OCI-LY1 (cell line): ENCODE measurements around the gene MPPED1.

Experiments used
- H2AFZ ChIP-seq: fragments of 200-600 bp; sonication (generic), shearing (Covaris generic); 2 replicates; pipeline ENCODE4 v1.6.0; 2014; ENCODE audit warnings: antibody characterized with exemption, mild to moderate bottlenecking, low read length
- H3F3A ChIP-seq: fragments of 200-600 bp; sonication (generic), shearing (Covaris generic); 2 replicates; pipeline ENCODE4 v1.6.0; 2014; ENCODE audit warnings: mild to moderate bottlenecking, antibody characterized with exemption, low read length, moderate library complexity; ENCODE audit not compliant: insufficient read depth
- H3K27ac ChIP-seq: fragments of 200-600 bp; sonication (generic); 2 replicates; pipeline ENCODE4 v1.5.1; 2014; ENCODE audit warnings: low read length, mixed run types, mild to moderate bottlenecking, low read depth; ENCODE audit not compliant: poor library complexity, severe bottlenecking
- H3K27me3 ChIP-seq: fragments of 200-600 bp; sonication (generic); 2 replicates; pipeline ENCODE4 v1.6.0; 2014; ENCODE audit warnings: antibody characterized with exemption, mild to moderate bottlenecking, low read length, moderate library complexity; ENCODE audit not compliant: insufficient read depth
- H3K36me3 ChIP-seq: fragments of 200-600 bp; sonication (generic); 2 replicates; pipeline ENCODE4 v1.6.1; 2014; ENCODE audit warnings: mild to moderate bottlenecking, antibody characterized with exemption, low read length, moderate library complexity, mixed read lengths; ENCODE audit not compliant: insufficient read depth
- H3K4me1 ChIP-seq: fragments of 200-600 bp; sonication (generic); 2 replicates; pipeline ENCODE4 v1.5.1; 2014; ENCODE audit warnings: mild to moderate bottlenecking, low read length, moderate library complexity; ENCODE audit not compliant: insufficient read depth, severe bottlenecking
- H3K4me2 ChIP-seq: fragments of 200-600 bp; sonication (generic), shearing (Covaris generic); 2 replicates; pipeline ENCODE4 v1.6.1; 2014; ENCODE audit warnings: low read length
- H3K4me3 ChIP-seq: fragments of 200-600 bp; sonication (generic); 2 replicates; pipeline ENCODE4 v1.5.1; 2014; ENCODE audit warnings: low read length, low read depth, mild to moderate bottlenecking, mixed read lengths; ENCODE audit not compliant: poor library complexity, severe bottlenecking
- H3K79me2 ChIP-seq: fragments of 200-600 bp; shearing (Covaris generic); 2 replicates; pipeline ENCODE4 v1.6.1; 2016; ENCODE audit warnings: mixed run types, low read length, mixed read lengths; ENCODE audit not compliant: insufficient read depth
- H3K9ac ChIP-seq: fragments of 200-600 bp; sonication (generic), shearing (Covaris generic); 2 replicates; pipeline ENCODE4 v1.6.1; 2014; ENCODE audit warnings: mild to moderate bottlenecking, low read length, mixed read lengths
- H3K9me2 ChIP-seq: fragments of 200-600 bp; sonication (generic), shearing (Covaris generic); 2 replicates; pipeline ENCODE4 v1.6.1; 2014; ENCODE audit warnings: low read depth, mild to moderate bottlenecking, low read length, mixed read lengths
- H3K9me3 ChIP-seq: fragments of 200-600 bp; shearing (Covaris generic); 2 replicates; pipeline ENCODE4 v1.6.1; 2014; ENCODE audit warnings: low read length, mixed read lengths
- H4K20me1 ChIP-seq: fragments of 200-600 bp; sonication (generic), shearing (Covaris generic); 2 replicates; pipeline ENCODE4 v1.6.0; 2016; ENCODE audit warnings: mild to moderate bottlenecking, low read length; ENCODE audit not compliant: insufficient read depth
- EZH2 ChIP-seq: fragments of 200-600 bp; sonication (generic), shearing (Covaris generic); IDR thresholded peaks from 2 replicates; pipeline ENCODE4 v1.8.0; 2017; ENCODE audit warnings: borderline replicate concordance, mixed run types, mild to moderate bottlenecking, antibody characterized with exemption, low read length, moderate library complexity, mixed read lengths
- TF ChIP-seq, protein P1 (sequence below): fragments of 200-600 bp; sonication (generic), shearing (Covaris generic); IDR thresholded peaks from 2 replicates; pipeline ENCODE4 v1.5.1; 2017; ENCODE audit warnings: mild to moderate bottlenecking, antibody characterized with exemption, low read length, moderate library complexity, mixed read lengths

The MPPED1 gene

DNA sequence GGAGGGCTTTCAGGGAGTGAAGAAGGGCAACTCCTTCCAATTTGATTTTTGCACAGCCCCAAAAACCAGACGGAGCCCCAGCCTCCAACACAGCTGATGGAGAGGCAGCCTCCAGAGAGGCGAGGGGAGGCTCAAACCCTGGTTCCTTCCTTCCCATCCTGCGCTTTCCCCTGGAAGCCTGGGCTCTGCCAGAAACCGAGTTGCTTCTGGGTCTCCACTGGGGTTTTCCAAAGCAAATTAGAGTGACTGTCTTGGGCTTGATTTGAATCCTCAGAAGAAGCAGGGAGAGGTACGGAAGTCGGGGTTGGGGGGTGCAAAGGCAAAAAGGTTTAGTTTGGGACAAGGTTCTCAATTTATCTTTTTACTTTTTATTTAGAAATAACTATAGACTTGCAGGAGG is 129.2 kb downstream of the MPPED1 start:
- Histone ChIP-seq H3K4me3 (no peak overlapping the region), H4K20me1 (no peaks in the 10 kb centered on the region), H3K9me2 (no peaks in the 10 kb centered on the region), H3K4me1 (no peaks in the 10 kb centered on the region), H3K4me2 (no peak overlapping the region), H3K79me2 (no peaks in the 10 kb centered on the region), H3K9ac (no peak overlapping the region), H3K27ac (no peak overlapping the region), H3K36me3 (no peaks in the 10 kb centered on the region), H3F3A (no peaks in the 10 kb centered on the region), H2AFZ (no peak overlapping the region), H3K27me3 (no peaks in the 10 kb centered on the region), H3K9me3 (no peaks in the 10 kb centered on the region)
- TF ChIP-seq, protein P1, sequence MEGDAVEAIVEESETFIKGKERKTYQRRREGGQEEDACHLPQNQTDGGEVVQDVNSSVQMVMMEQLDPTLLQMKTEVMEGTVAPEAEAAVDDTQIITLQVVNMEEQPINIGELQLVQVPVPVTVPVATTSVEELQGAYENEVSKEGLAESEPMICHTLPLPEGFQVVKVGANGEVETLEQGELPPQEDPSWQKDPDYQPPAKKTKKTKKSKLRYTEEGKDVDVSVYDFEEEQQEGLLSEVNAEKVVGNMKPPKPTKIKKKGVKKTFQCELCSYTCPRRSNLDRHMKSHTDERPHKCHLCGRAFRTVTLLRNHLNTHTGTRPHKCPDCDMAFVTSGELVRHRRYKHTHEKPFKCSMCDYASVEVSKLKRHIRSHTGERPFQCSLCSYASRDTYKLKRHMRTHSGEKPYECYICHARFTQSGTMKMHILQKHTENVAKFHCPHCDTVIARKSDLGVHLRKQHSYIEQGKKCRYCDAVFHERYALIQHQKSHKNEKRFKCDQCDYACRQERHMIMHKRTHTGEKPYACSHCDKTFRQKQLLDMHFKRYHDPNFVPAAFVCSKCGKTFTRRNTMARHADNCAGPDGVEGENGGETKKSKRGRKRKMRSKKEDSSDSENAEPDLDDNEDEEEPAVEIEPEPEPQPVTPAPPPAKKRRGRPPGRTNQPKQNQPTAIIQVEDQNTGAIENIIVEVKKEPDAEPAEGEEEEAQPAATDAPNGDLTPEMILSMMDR: no peak
- no peak for TF ChIP-seq EZH2

DNA sequence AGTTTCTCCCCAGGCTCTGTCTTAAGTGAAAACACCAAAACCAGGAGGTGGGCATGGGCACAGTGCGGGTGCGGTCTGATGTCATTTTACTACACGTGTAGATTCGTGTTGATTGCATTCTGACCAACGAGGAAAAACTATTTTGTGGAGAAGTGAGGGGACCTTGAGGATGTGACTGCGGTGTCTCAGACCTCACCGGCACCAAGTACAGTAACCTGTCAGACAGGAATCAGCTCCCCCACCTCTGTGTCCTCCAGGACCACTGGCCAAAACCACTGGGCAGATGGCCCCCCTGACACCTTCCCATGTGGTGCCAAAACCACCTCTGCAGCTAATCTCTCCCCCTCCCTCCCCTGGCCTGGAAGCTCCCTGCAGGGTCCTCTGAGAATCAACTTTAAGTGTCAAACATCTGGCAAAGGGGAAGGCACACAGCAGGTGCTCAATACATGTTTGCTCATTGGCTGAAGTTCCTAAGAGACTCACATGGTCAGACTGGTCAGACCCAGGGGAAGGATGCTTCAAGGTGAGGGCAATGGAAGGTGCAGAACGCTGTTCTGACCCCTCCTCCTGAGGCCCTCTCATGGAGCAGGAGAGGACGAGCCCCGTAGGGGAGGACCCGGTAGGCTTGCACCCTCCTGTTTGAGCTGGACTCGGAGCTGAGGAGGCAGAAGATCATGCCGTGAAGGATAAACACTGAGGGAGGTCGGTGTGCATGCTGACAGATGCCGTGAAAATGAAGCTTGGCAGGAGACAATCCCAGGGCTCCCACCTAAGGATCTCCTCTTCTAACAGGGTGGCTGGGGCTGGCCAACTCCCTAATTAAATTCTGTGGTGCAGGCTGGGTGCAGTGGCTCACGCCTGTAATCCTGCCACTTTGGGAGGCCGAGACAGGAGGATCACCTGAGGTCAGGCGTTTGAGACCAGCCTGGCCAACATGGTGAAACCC is 129.9 kb downstream of the MPPED1 start:
- TF ChIP-seq, protein P1: no peak
- no peak for TF ChIP-seq EZH2
- H3K9me2 ChIP-seq: no peaks in the 10 kb centered on the region
- H3K9me3 ChIP-seq: no peaks in the 10 kb centered on the region
- no peaks in the 10 kb centered on the region for H3K79me2 ChIP-seq
- H3K4me2 ChIP-seq: no peak overlapping the region
- H4K20me1 ChIP-seq: no peaks in the 10 kb centered on the region
- no peak overlapping the region for H3K9ac ChIP-seq
- H3K36me3 ChIP-seq: no peaks in the 10 kb centered on the region
- H3F3A ChIP-seq: no peaks in the 10 kb centered on the region
- no peak overlapping the region for H3K4me3 ChIP-seq
- H3K4me1 ChIP-seq: no peaks in the 10 kb centered on the region
- H2AFZ ChIP-seq: no peak overlapping the region
- no peak overlapping the region for H3K27ac ChIP-seq
- no peaks in the 10 kb centered on the region for H3K27me3 ChIP-seq

DNA sequence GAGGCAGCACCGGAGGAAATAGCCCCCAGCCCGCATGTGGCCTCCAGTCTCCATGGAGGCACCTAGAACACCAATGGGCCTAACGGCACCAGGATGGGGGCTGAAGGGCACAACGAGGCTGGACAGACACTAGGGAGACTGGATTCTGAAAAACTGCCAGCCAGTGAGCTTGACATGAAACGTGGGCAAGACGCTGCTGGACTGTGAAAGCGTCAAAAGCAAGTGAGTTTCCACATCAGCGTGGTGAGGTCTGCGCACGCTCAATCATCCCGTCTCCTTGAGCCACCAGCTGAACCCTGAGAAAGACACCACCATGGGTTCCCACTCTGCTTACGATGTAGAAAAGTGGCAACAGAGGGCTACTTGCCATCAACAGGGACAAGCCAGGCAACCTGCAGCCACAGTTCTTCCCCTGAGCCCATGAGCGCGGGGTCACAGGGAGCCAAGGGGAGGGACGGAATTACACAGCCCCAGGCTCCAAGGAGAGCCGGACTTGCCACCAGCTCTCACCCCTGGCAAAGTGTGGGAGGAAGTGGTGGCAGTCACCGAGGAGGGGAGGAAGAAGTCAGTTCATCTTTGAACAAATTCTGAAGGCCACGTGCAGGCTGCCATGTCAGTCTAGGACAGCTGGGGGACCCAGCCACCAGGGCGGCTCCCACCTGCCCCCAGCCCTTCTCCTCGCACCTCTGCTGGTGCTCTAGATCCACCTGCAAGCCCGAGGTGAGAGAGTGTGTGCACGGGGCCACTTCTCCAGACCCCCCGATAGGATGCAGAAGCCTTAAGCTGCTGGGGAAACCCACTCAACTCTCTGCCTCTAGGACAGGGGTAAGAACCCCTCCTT is 131.1 kb downstream of the MPPED1 start:
- no peaks in the 10 kb centered on the region for H4K20me1 ChIP-seq
- no peak overlapping the region for H3K4me3 ChIP-seq
- no peaks in the 10 kb centered on the region for H3F3A ChIP-seq
- no peak overlapping the region for H3K27ac ChIP-seq
- no peak overlapping the region for H3K9ac ChIP-seq
- no peaks in the 10 kb centered on the region for H3K4me1 ChIP-seq
- no peak for TF ChIP-seq EZH2
- TF ChIP-seq, protein P1: no peak
- no peaks in the 10 kb centered on the region for H3K36me3 ChIP-seq
- no peaks in the 10 kb centered on the region for H3K79me2 ChIP-seq
- H3K9me2 ChIP-seq: no peaks in the 10 kb centered on the region
- no peak overlapping the region for H2AFZ ChIP-seq
- no peaks in the 10 kb centered on the region for H3K9me3 ChIP-seq
- H3K27me3 ChIP-seq: no peaks in the 10 kb centered on the region
- no peak overlapping the region for H3K4me2 ChIP-seq
